ENCODE measurements around the gene CCDC28B.
A peak's percentile ranks its signal among the peaks of the same experiment; 100 is the strongest.

CCDC28B gene

GRCh38 chr1:32194984-32195383 is 5.4 kb upstream of the CCDC28B start:
- no peak for DNase-seq (ENCODE audit: low read depth in 2 of 2, low spot score in 1 of 2)

DNA sequence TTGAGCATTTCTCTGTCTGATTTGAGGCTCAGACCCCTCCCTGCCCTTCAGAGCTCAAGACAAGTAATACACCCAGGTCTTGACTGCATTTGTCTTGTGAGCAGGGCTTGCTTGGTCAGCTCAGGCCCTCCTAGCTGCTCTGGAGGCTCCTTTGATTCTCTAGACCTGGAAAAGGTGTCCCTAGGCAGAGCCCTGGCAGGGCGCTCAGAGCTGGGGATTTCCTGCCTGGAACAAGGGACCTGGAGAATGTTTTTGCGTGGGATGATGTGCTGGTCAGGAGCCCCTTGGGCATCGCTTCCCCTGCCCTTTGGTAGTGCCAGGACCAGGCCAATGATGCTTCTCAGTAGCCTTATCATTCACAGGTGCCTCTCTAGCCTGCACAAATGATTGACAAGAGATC is 4.9 kb upstream of the CCDC28B start:
- no peak for DNase-seq (ENCODE audit: low read depth in 2 of 2, low spot score in 1 of 2)

- no peak for DNase-seq (ENCODE audit: low read depth in 2 of 2, low spot score in 1 of 2)
Observed at GRCh38 chr1:32195972-32196823, 4.2 kb upstream of the CCDC28B start.

- DNase-seq (ENCODE audit: low read depth in 2 of 2, low spot score in 1 of 2) = no peak
Observed at GRCh38 chr1:32197074-32197473, 3.3 kb upstream of the CCDC28B start.

- no peak for DNase-seq (ENCODE audit: low read depth in 2 of 2, low spot score in 1 of 2)
Observed at GRCh38 chr1:32197837-32198236, 2.6 kb upstream of the CCDC28B start.

DNA sequence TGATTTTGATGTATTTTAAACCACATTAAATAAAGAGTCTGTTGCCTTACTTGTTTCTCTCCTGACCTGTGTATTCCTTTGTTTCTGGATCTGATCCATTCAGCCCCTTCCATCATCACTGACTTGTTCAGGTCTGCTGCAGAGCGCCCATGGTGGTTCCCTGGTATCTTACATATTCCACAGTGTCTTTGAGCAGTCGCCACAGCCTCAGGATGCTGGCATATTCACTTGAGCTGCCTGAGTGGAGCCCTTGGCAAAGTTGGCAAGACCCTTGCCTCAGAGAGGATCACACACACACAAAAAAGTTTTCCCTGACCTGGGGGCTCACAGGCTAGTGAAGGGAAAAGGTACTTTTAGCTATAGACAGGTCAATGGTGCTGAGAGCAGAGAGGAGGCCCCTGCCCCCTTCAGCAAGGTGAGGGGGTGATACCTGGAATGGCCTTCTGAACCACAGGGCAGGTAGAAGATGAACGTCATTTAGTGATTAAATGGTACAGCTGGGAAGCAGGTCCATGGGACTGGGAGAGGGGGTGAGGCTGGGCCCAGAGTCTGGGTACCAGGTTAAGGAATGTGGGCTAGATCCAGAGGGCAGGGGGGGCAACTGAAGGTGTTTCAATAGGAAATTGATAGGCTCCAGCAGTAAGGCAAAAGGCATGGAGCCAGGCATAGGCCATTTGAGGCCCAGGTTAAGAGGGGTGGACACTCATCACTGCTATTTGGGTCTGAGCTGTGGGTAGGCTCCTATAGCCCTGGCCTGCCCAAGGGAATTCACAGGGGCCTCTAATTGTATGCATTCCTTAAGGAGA is 2.0 kb upstream of the CCDC28B start:
- DNase-seq (ENCODE audit: low read depth in 2 of 2, low spot score in 1 of 2) = no peak

- DNase-seq (ENCODE audit: low read depth in 2 of 2, low spot score in 1 of 2) = no peak
Observed at GRCh38 chr1:32199043-32199716, 1.2 kb upstream of the CCDC28B start.

- DNase-seq (ENCODE audit: low read depth in 2 of 2, low spot score in 1 of 2) = no peak
Observed at GRCh38 chr1:32199717-32200072, 700 bp upstream of the CCDC28B start.

DNA sequence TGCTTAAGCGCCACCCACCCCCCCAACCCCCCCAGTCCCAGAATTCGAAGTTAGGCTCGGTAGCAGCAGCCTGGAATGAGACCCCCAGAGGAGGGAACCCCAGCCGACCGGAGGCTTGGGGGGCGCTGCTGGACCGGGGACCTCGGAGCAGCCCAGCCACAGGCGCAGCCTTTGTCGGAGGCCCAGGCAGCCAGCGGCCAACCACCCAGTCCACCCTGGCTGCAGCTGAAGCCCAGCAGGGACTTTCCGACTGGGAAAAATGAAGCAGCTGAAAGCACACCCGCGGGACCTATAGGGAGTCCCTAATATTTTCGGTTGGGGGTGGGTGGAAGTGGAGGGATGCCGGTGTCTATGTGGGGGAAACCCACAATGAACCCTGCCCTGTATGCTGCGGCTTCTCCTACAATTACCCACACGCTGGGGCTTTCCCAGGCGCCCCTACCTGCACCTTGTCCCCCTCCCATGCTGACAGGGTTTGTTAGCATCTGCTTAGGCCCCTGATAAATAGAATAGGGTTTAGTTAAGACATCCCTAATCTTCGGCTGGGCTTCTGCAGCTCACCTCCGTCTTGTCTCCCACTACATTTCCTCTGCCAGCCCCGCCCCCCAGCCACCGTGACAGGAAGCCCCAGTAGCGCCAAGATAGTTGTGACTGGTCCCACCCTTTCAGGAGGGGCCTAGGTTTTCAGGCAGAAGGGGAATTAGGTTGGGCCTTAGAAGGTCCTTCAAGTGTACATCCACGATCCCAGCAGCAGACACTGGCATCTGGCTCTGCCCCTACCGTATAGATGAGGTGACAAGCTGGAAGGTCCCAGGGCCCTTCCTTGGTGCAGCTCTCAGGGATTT is 838 bp downstream of the CCDC28B start:
- DNase-seq (ENCODE audit: low read depth in 2 of 2, low spot score in 1 of 2) = peak; percentile 49 to 55

GRCh38 chr1:32204943-32205361 is 4.6 kb downstream of the CCDC28B start:
- no peak for DNase-seq (ENCODE audit: low read depth in 2 of 2, low spot score in 1 of 2)

DNA sequence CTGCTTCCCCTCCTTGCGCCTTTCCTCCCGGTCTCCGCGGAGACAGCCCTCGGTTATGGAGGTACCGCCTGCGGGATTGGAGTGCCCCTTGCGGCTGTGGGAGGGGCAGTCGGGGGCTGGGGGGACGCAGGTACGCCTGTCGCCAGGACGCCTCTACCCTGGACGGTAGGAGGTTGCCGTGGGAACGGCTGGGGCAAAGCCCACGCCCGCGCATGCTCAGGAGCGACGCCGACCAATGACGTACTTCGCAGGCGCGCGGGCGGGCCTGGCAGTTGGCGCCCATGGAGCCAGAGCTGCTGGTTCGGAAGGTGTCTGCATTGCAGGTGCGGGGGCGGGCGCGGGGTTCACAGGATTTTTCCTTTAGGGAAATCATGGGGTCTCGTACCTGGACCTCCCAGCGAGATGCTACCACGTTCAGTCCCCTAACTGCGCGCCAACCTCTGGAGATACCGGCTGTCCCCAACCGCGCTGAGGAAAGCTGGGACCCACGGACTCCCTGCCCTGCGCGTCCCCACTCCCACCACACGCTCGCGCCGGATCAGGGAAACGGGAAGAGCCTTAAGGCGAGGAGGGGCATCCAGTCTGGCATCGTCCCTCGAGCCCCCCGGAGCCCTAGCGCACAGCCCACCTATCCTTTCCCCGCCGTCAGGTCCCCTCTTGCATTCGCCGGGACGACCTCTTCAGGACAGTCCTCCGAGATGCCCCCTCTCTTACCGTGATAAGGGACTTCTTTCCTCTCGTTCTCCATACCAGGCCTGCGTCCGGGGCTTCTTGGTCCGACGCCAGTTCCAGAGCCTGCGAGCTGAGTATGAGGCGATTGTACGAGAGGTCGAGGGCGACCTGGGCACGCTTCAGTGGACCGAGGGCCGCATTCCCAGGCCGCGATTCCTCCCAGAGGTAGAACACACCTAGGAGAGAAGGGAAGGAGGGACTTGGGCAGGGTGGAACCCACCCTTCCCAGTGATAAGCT is 5.3 kb downstream of the CCDC28B start, which contains the start of gene IQCC:
Gene IQCC (plus strand): TSS at position 271 of the 970 bp plus-strand sequence. CDS start 11 bp downstream, at position 282.
- DNase-seq (ENCODE audit: low read depth in 2 of 2, low spot score in 1 of 2) = peak; percentile 51 to 68

DNA sequence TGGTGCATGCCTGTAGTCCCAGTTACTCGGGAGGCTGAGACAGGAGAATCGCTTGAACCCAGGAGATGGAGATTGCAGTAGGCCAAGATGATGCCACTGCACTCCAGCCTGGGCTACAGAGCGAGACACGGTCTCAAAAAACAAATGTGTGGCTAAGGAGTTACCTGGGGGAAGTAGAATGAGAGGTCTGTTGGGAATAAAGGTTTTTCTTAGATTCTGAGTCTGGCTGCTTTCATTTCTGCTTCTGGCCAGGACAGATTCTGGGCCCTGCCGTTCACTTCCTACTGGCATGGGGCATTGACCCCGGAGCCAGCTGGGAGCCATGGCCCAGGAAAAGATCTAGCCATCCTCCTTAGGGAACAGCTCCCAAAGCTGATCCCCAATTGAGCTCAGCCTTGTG is 8.1 kb downstream of the CCDC28B start:
- no peak for DNase-seq (ENCODE audit: low read depth in 2 of 2, low spot score in 1 of 2)

DNA sequence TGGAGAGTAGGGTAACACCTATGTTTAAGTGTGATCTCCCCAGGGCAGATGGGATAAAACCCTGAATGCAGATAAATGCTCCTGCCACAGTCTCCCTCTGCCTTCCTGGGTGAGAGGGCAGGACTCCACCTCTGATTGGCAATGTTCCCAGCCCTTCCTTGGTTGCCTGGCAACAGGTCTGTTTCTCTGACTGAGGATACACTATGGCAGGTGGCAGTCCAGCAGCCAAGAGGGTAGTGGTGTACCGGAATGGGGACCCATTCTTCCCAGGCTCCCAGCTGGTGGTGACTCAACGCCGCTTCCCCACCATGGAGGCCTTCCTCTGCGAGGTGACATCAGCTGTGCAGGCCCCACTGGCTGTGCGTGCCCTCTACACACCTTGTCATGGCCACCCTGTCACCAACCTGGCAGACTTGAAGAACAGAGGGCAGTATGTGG is 8.5 kb downstream of the CCDC28B start, which contains the start of gene DCDC2B:
Gene DCDC2B (plus strand): TSS at position 199 of the 438 bp plus-strand sequence. CDS start 5 bp downstream, at position 204.
- DNase-seq (ENCODE audit: low read depth in 2 of 2, low spot score in 1 of 2) = no peak

- DNase-seq (ENCODE audit: low read depth in 2 of 2, low spot score in 1 of 2) = peak in 1 of 2 donors; percentile 31
Observed at GRCh38 chr1:32215629-32216480, 15.5 kb downstream of the CCDC28B start.

- DNase-seq (ENCODE audit: low read depth in 2 of 2, low spot score in 1 of 2) = no peak
Observed at GRCh38 chr1:32216566-32216965, 16.2 kb downstream of the CCDC28B start.

GRCh38 chr1:32219022-32219421 is 18.6 kb downstream of the CCDC28B start:
- no peak for DNase-seq (ENCODE audit: low read depth in 2 of 2, low spot score in 1 of 2)

GRCh38 chr1:32220746-32221580 is 20.6 kb downstream of the CCDC28B start:
- no peak for DNase-seq (ENCODE audit: low read depth in 2 of 2, low spot score in 1 of 2)
